ENCODE data around the gene COL2A1. TPM values are rescaled to one million over a fixed set of nuclear protein-coding genes. Genes with fewer than 3 reads are reported as not detected.
A peak's percentile ranks its signal among the peaks of the same experiment; 100 is the strongest.

The COL2A1 gene
- total RNA-seq, 1 experiment from 2014 or later = 10.8 TPM

DNA sequence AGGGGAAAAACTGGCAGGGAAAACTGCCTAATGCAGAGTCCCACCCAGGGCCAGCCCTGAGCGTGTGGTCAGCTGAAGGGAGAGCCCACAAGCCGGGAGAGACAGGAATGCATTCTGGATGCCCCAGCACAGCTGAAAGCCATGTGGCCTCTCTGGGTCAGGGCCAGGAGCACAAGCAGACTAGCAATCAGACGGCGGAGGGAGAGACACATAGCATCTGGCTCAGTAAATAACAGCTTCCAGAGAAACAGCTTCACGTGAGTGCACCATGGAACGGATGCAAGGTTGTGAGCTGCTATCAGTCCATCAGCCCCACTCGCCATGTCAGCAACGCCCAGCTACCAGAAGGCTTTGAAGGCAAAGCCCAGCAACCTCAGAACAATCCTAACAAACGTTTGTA is 69.1 kb downstream of the COL2A1 start:
- Histone ChIP-seq H4K91ac (ENCODE audit: insufficient read length, low read depth, low read length) (no peak overlapping the region), H4K8ac (replicated peaks; ENCODE audit: insufficient read length, low read depth, low read length) (no peak overlapping the region), H2BK15ac (ENCODE audit: low read depth, low read length) (no peak overlapping the region), H3K23me2 (ENCODE audit: insufficient read length, low read depth, low read length, poor library complexity, severe bottlenecking) (no peaks in the 10 kb centered on the region), H3K27me3 (ENCODE audit: insufficient read depth, low read length) (no peaks in the 10 kb centered on the region), H3K23ac (ENCODE audit: insufficient read length, low read depth, low read length) (no peak overlapping the region), H3K4ac (ENCODE audit: low read depth, low read length) (no peak overlapping the region), H3K56ac (ENCODE audit: insufficient read length, low read depth, low read length) (no peak overlapping the region), H3K9ac (ENCODE audit: extremely low read depth, insufficient read length, low read length) (no peak overlapping the region), H4K20me1 (ENCODE audit: control insufficient read depth, insufficient read depth, insufficient read length) (no peaks in the 10 kb centered on the region), H3K27ac (ENCODE audit: insufficient read length, low read depth, low read length) (no peak overlapping the region), H2BK12ac (ENCODE audit: insufficient read length, low read depth, low read length) (no peak overlapping the region), H3T11ph (ENCODE audit: low read length) (no peak overlapping the region), H4K5ac (ENCODE audit: insufficient read length, low read depth, low read length) (no peak overlapping the region), H2AK5ac (ENCODE audit: insufficient read length, low read length) (no peak overlapping the region), H3K4me1 (ENCODE audit: insufficient read depth, low read length) (no peaks in the 10 kb centered on the region), H3K18ac (ENCODE audit: insufficient read length, low read depth, low read length) (no peak overlapping the region), H3K14ac (ENCODE audit: insufficient read depth, low read length) (no peak overlapping the region), H2AFZ (ENCODE audit: low read length) (no peak overlapping the region), H3K79me1 (ENCODE audit: insufficient read depth, low read depth, low read length, poor library complexity, severe bottlenecking) (no peaks in the 10 kb centered on the region), H2BK120ac (ENCODE audit: low read depth, low read length, poor library complexity, severe bottlenecking) (no peak overlapping the region), H2BK20ac (ENCODE audit: low read depth, low read length, poor library complexity, severe bottlenecking) (no peak overlapping the region), H3K4me2 (ENCODE audit: insufficient read depth, insufficient read length, low read length) (no peak overlapping the region), H3K9me3 (ENCODE audit: control insufficient read depth, low read depth, low read length) (no peaks in the 10 kb centered on the region), H3K79me2 (ENCODE audit: insufficient read depth, low read length) (no peaks in the 10 kb centered on the region), H2BK5ac (ENCODE audit: insufficient read length, low read length) (no peak overlapping the region)
- no CpG with 5 or more reads among the region's 9 CpGs for WGBS (ENCODE audit: extremely low coverage, insufficient read length, low lambda C conversion rate)
- Mint-ChIP-seq H3K27ac (peak overlapping the region in 1 of 3 experiments; percentile 34; a peak in 1 of 7 replicates), H3K4me3 (no peak overlapping the region), H3K9me3 (no peaks in the 10 kb centered on the region), H3K36me3 (ENCODE audit: insufficient read depth in 1 of 3, low read depth in 3 of 3) (no peaks in the 10 kb centered on the region), H3K4me1 (peaks cover 0 to 4% of the 10 kb centered on the region in 2 experiments; a peak in 1 of 4 replicates), H3K27me3 (ENCODE audit: low read depth) (peaks cover 36% of the 10 kb centered on the region)
- no peak for TF ChIP-seq CTCF (conservative IDR thresholded peaks at IDR 0.05)
- peak; percentile 30 for DNase-seq

Data from H9 (cell line).